HepG2 (cell line): Measurements from ENCODE around the gene OGG1. TPM values are rescaled to one million over a fixed set of nuclear protein-coding genes. Genes with fewer than 3 reads are reported as not detected.
A peak's percentile ranks its signal among the peaks of the same experiment; 100 is the strongest.

ENCODE experiments used
- ADNP ChIP-seq: sonication (generic); formaldehyde crosslinking; IDR thresholded peaks from 2 replicates; pipeline ENCODE4 v1.4.0; 2020; ENCODE audit warnings: missing genetic modification reagents
- AHR ChIP-seq: IDR thresholded peaks from 2 replicates; pipeline ENCODE4 v1.6.1; 2018; ENCODE audit warnings: missing genetic modification reagents, missing compliant biosample characterization
- CENPBD1 ChIP-seq: sonication (generic); formaldehyde crosslinking; IDR thresholded peaks from 2 replicates; pipeline ENCODE4 v1.8.0; 2022; ENCODE audit warnings: missing genetic modification reagents, low read depth, mild to moderate bottlenecking, borderline replicate concordance
- DPF2 ChIP-seq: sonication (generic); formaldehyde crosslinking; IDR thresholded peaks from 2 replicates; pipeline ENCODE4 v1.4.0; 2020; ENCODE audit warnings: mild to moderate bottlenecking, low read depth, missing genetic modification reagents, borderline replicate concordance
- HDAC2 ChIP-seq: sonication (generic); formaldehyde crosslinking; IDR thresholded peaks from 2 replicates; pipeline ENCODE4 v1.4.0; 2020; ENCODE audit warnings: missing genetic modification reagents
- HNRNPK ChIP-seq: fragments of 200-400 bp; formaldehyde crosslinking; IDR thresholded peaks from 2 replicates; pipeline ENCODE4 v1.6.1; 2018; ENCODE audit warnings: low read length, low read depth, moderate library complexity, mild to moderate bottlenecking; ENCODE audit not compliant: poor library complexity, severe bottlenecking
- KDM4B ChIP-seq: sonication (generic); formaldehyde crosslinking; IDR thresholded peaks from 2 replicates; pipeline ENCODE4 v1.4.0; 2020; ENCODE audit warnings: missing genetic modification reagents
- KLF13 ChIP-seq: sonication (generic); formaldehyde crosslinking; IDR thresholded peaks from 2 replicates; pipeline ENCODE4 v1.4.0; 2020; ENCODE audit warnings: mild to moderate bottlenecking, missing genetic modification reagents
- NAIF1 ChIP-seq: sonication (generic); formaldehyde crosslinking; IDR thresholded peaks from 2 replicates; pipeline ENCODE4 v1.5.0; 2020; ENCODE audit warnings: mild to moderate bottlenecking, missing genetic modification reagents, borderline replicate concordance
- SMAD1 ChIP-seq: sonication (generic); formaldehyde crosslinking; IDR thresholded peaks from 2 replicates; pipeline ENCODE4 v1.4.0; 2020; ENCODE audit warnings: missing genetic modification reagents, low read depth, mild to moderate bottlenecking, borderline replicate concordance
- TBL1XR1 ChIP-seq: fragments of 150-350 bp; IDR thresholded peaks from 2 replicates; pipeline ENCODE4 v1.6.1; 2014; ENCODE audit warnings: borderline replicate concordance, low read length; ENCODE audit not compliant: partially characterized antibody
- TFDP1 ChIP-seq: IDR thresholded peaks from 2 replicates; pipeline ENCODE4 v1.6.1; 2016; ENCODE audit warnings: missing compliant biosample characterization, missing genetic modification reagents, borderline replicate concordance
- TFE3 ChIP-seq: IDR thresholded peaks from 2 replicates; pipeline ENCODE4 v1.6.1; 2016
- ZFP41 ChIP-seq: sonication (generic); formaldehyde crosslinking; IDR thresholded peaks from 2 replicates; pipeline ENCODE4 v1.4.0; 2020; ENCODE audit warnings: mild to moderate bottlenecking, missing genetic modification reagents, borderline replicate concordance
- ZMAT3 ChIP-seq: sonication (generic); formaldehyde crosslinking; conservative IDR thresholded peaks from 2 replicates; pipeline ENCODE4 v1.7.0; 2021; ENCODE audit warnings: missing genetic modification reagents
- ZNF235 ChIP-seq: sonication (generic); formaldehyde crosslinking; IDR thresholded peaks from 2 replicates; pipeline ENCODE4 v1.8.1; 2023; ENCODE audit warnings: mild to moderate bottlenecking, missing genetic modification reagents, borderline replicate concordance
- ZNF251 ChIP-seq: sonication (generic); formaldehyde crosslinking; IDR thresholded peaks from 2 replicates; pipeline ENCODE4 v1.9.0; 2021; ENCODE audit warnings: mild to moderate bottlenecking, missing genetic modification reagents
- ZNF513 ChIP-seq: sonication (generic); formaldehyde crosslinking; conservative IDR thresholded peaks from 2 replicates; pipeline ENCODE4 v1.5.0; 2020; ENCODE audit warnings: missing genetic modification reagents
- ZNF605 ChIP-seq: sonication (generic); formaldehyde crosslinking; IDR thresholded peaks from 2 replicates; pipeline ENCODE4 v1.8.0; 2022; ENCODE audit warnings: mild to moderate bottlenecking, missing genetic modification reagents
- ZNF703 ChIP-seq: sonication (generic); formaldehyde crosslinking; IDR thresholded peaks from 2 replicates; pipeline ENCODE4 v1.5.1; 2020; ENCODE audit warnings: missing genetic modification reagents, mild to moderate bottlenecking, moderate library complexity, borderline replicate concordance
- ZNF709 ChIP-seq: sonication (generic); formaldehyde crosslinking; IDR thresholded peaks from 2 replicates; pipeline ENCODE4 v1.5.0; 2020; ENCODE audit warnings: mild to moderate bottlenecking, missing genetic modification reagents
- ZNF780A ChIP-seq: sonication (generic); formaldehyde crosslinking; IDR thresholded peaks from 2 replicates; pipeline ENCODE4 v1.8.0; 2022; ENCODE audit warnings: mild to moderate bottlenecking, missing genetic modification reagents, moderate library complexity
- ZSCAN31 ChIP-seq: sonication (generic); formaldehyde crosslinking; IDR thresholded peaks from 2 replicates; pipeline ENCODE4 v1.5.0; 2020; ENCODE audit warnings: low read depth, mild to moderate bottlenecking, missing genetic modification reagents
- polyA plus RNA-seq, 8 experiments: library from polyadenylated mRNA; depleted of rRNA in 3 of 8; stranded (reverse) in 7 of 8; unstranded in 1 of 8; fragments of >200 nt; fragmentation: Illumina TruSeq in 4 of 8; extraction: Trizol in 4 of 8; gene quantifications; 2 replicates each; pipeline versions ENCODE4 v1.2.1 to v1.2.3, GENCODE V29; 2011 to 2016; ENCODE audit warnings: low read depth in 4 of 8, missing spikeins in 1 of 8, mixed read lengths in 1 of 8; ENCODE audit not compliant: insufficient read depth in 1 of 8
- total RNA-seq, 5 experiments: library from RNA; depleted of rRNA; stranded (reverse); fragments of >200 nt; fragmentation: Illumina TruSeq; extraction: Trizol; gene quantifications; 2 replicates each; pipeline ENCODE4 v1.2.3, GENCODE V29; 2016; ENCODE audit warnings: low read depth in 1 of 5
- TF ChIP-seq, protein P1 (sequence below): IDR thresholded peaks from 2 replicates; pipeline ENCODE4 v1.6.1; 2016; ENCODE audit warnings: low read depth
- TF ChIP-seq, protein P2 (sequence below): sonication (generic); formaldehyde crosslinking; IDR thresholded peaks from 2 replicates; pipeline ENCODE4 v1.4.0; 2020; ENCODE audit warnings: mild to moderate bottlenecking, missing genetic modification reagents

Gene OGG1
- total and polyA plus RNA-seq, 2 of the 13 experiments (the other 11 are each of a cell fraction or from before 2014, with no cell fraction given): 28.7 to 33.2 TPM

DNA sequence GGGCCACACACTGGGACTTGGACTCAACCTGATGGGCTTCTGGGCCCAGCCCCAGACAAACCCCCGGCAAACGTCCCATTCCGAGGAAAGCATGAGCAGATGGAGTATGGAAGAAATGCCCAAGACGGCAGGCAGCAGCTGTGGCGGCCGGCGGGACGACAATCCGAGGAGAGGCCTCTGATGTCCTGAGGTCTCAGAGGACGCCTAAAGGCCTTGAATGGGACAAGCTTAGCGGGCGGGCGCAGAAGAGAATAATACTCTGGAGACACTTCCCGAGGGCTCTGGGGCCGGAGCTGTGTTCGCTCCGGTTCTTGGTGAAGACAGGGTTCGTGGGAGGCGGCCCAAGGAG is 482 bp upstream of the OGG1 start (continued):
- TF ChIP-seq TFDP1 (CRISPR knock-in tag): no peak
- no peak for TF ChIP-seq ZSCAN31 (CRISPR knock-in tag)
- TF ChIP-seq AHR (CRISPR knock-in tag): no peak
- peak; percentile 4; the same call in 1 of the 2 replicates for TF ChIP-seq HDAC2 (CRISPR knock-in tag)
- TF ChIP-seq HNRNPK: no peak
- TF ChIP-seq DPF2 (CRISPR knock-in tag): no peak
- TF ChIP-seq TFE3 (CRISPR knock-in tag): no peak
- TF ChIP-seq, protein P1, sequence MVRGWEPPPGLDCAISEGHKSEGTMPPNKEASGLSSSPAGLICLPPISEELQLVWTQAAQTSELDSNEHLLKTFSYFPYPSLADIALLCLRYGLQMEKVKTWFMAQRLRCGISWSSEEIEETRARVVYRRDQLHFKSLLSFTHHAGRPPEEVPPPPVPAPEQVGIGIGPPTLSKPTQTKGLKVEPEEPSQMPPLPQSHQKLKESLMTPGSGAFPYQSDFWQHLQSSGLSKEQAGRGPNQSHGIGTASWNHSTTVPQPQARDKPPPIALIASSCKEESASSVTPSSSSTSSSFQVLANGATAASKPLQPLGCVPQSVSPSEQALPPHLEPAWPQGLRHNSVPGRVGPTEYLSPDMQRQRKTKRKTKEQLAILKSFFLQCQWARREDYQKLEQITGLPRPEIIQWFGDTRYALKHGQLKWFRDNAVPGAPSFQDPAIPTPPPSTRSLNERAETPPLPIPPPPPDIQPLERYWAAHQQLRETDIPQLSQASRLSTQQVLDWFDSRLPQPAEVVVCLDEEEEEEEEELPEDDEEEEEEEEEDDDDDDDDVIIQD (CRISPR knock-in tag): 0 out of 2 replicates have a peak, but pooled peaks have one; percentile 2
- no peak for TF ChIP-seq ZMAT3 (CRISPR knock-in tag)
- TF ChIP-seq ADNP (CRISPR knock-in tag): no peak
- peak; percentile 49; the same call in 1 of the 2 replicates for TF ChIP-seq ZNF605
- no peak for TF ChIP-seq ZNF709 (CRISPR knock-in tag)
- TF ChIP-seq ZNF235 (CRISPR knock-in tag): no peak
- TF ChIP-seq SMAD1 (CRISPR knock-in tag): no peak
- no peak for TF ChIP-seq KDM4B (CRISPR knock-in tag)
- 0 out of 2 replicates have a peak, but pooled peaks have one; percentile 52 for TF ChIP-seq CENPBD1 (CRISPR knock-in tag)
- 0 out of 2 replicates have a peak, but pooled peaks have one; percentile 64 for TF ChIP-seq ZNF513 (CRISPR knock-in tag)
- TF ChIP-seq ZNF703: no peak
- TF ChIP-seq NAIF1 (CRISPR knock-in tag): no peak
- 0 out of 2 replicates have a peak, but pooled peaks have one; percentile 39 for TF ChIP-seq ZNF251 (CRISPR knock-in tag)
- TF ChIP-seq, protein P2, sequence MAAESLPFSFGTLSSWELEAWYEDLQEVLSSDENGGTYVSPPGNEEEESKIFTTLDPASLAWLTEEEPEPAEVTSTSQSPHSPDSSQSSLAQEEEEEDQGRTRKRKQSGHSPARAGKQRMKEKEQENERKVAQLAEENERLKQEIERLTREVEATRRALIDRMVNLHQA: no peak
- no peak for TF ChIP-seq ZNF780A (CRISPR knock-in tag)
- no peak for TF ChIP-seq ZFP41 (CRISPR knock-in tag)
- no peak for TF ChIP-seq KLF13 (CRISPR knock-in tag)
- no peak for TF ChIP-seq TBL1XR1
